Measurements from ENCODE around the gene FGD5. TPM values are rescaled to one million over a fixed set of nuclear protein-coding genes. Genes with fewer than 3 reads are reported as not detected.
A peak's percentile ranks its signal among the peaks of the same experiment; 100 is the strongest.
"Not testable (repeated sequence)": the region's sequence is repeated elsewhere in the genome, so short reads cannot be mapped to it uniquely, and the experiment has no call there.

The FGD5 gene
- total and polyA plus RNA-seq, 4 donors: 12.0 to 21.9 (median 13.2) TPM

DNA sequence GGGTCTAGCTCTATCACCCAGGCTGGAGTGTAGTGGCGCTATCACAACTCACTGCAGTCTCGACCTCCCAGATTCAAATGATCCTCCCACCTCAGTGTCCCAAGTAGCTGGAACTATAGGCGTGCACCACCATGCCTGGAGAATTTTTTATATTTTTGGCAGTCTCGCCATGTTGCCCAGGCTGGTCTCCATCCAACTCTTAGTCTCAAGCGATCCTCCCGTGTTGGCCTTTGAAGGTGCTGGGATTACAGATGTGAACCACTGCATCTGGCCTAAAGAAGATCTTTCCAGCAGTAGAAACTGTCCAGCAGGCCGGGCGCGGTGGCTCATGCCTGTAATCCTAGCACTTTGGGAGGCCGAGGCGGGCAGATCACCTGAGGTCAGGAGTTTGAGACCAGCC is 73.5 kb downstream of the FGD5 start:
- H3K27me3 ChIP-seq (ENCODE audit: control insufficient read depth, insufficient read depth, low read length): no peaks in the 10 kb centered on the region
- DNase-seq (ENCODE audit: low read depth in 4 of 6, low spot score in 6 of 6): no peak

DNA sequence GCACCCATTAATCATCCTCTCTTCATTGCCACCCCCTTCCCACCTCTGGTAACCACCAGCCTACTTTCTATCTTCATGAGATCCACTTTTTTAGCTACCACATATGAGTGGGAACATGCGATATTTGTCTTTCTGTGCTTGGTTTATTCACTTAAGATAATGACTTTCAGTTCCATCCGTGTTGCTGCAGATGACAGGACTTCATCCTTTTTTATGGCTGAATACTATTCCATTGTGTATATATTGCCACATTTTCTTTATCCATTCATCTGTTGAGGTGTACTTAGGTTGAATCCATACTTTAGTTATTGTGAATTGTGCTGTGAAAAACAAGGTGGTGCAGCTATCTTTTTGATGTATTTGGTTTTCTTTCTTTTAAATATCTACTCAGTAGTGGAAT is 75.3 kb downstream of the FGD5 start:
- Histone ChIP-seq H3K4me1 (ENCODE audit: control insufficient read depth, insufficient read depth, low read length) (no peaks in the 10 kb centered on the region), H3K27ac (ENCODE audit: low read depth, low read length) (no peak overlapping the region), H3K9me3 (ENCODE audit: control insufficient read depth, insufficient read depth, low read length) (no peaks in the 10 kb centered on the region), H3K36me3 (ENCODE audit: control insufficient read depth, insufficient read depth, low read length) (no peaks in the 10 kb centered on the region), H3K4me3 (ENCODE audit: low read depth, low read length) (no peak overlapping the region), H3K27me3 (ENCODE audit: control insufficient read depth, insufficient read depth, low read length) (no peaks in the 10 kb centered on the region)
- no CpG with 5 or more reads among the region's 2 CpGs for WGBS (ENCODE audit: insufficient coverage)
- no peak for DNase-seq (ENCODE audit: low read depth in 4 of 6, low spot score in 6 of 6)

More for the DNA sequence above, 73.5 kb downstream of the FGD5 start:
- H3K4me1 ChIP-seq (ENCODE audit: control insufficient read depth, insufficient read depth, low read length): no peaks in the 10 kb centered on the region
- no peak overlapping the region for H3K4me3 ChIP-seq (ENCODE audit: low read depth, low read length)
- no peaks in the 10 kb centered on the region for H3K36me3 ChIP-seq (ENCODE audit: control insufficient read depth, insufficient read depth, low read length)
- H3K27ac ChIP-seq (ENCODE audit: low read depth, low read length): no peak overlapping the region
- 96% methylated on average over 9 of the region's 11 CpGs for WGBS (ENCODE audit: insufficient coverage)
- H3K9me3 ChIP-seq (ENCODE audit: control insufficient read depth, insufficient read depth, low read length): no peaks in the 10 kb centered on the region

DNA sequence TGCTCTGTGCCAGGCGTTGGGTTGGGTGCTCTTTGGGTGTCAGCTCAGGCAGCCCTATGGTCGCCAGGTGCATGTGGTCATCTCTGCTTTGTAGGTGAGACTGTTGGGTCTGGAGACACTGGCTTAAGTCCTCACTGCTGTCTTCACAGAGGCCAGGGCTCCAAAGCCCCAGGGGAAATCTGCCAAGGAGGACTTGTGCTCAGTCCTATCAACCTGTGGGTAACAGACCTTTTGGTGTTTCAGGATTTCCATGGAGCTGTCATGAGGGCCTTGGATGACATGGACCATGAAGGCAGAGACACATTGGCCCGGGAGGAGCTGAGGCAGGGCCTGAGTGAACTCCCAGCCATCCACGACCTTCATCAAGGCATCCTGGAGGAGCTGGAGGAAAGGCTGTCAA is 78.5 kb downstream of the FGD5 start:
- no peaks in the 10 kb centered on the region for H3K9me3 ChIP-seq (ENCODE audit: control insufficient read depth, insufficient read depth, low read length)
- H3K4me3 ChIP-seq (ENCODE audit: low read depth, low read length): no peak overlapping the region
- H3K27ac ChIP-seq (ENCODE audit: low read depth, low read length): no peak overlapping the region
- DNase-seq (ENCODE audit: low read depth in 4 of 6, low spot score in 6 of 6): no peak
- 59% methylated on average over 3 of the region's 4 CpGs for WGBS (ENCODE audit: insufficient coverage)
- peaks cover 3% of the 10 kb centered on the region for H3K36me3 ChIP-seq (ENCODE audit: control insufficient read depth, insufficient read depth, low read length)
- no peaks in the 10 kb centered on the region for H3K4me1 ChIP-seq (ENCODE audit: control insufficient read depth, insufficient read depth, low read length)
- H3K27me3 ChIP-seq (ENCODE audit: control insufficient read depth, insufficient read depth, low read length): no peaks in the 10 kb centered on the region

DNA sequence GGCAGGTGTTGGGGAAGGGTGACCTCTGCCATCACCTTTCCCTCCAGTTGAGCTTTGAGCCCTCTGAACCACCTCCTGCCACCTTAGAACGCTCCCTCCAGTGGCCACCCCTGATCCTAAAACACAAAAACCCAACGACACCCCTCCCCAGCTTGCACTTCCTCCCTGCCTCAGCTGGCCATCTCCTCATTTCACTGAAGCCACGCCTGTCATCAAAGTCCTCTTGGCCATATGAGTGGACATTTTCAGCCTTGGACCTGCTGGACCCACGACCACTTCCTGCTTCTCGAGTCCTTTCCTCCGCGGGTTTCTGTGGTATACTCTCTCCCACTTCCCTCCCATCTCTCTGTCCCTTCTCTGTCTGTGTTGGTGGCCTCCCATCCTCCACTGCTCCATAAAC is 80.2 kb downstream of the FGD5 start:
- H3K4me3 ChIP-seq (ENCODE audit: low read depth, low read length): no peak overlapping the region
- H3K9me3 ChIP-seq (ENCODE audit: control insufficient read depth, insufficient read depth, low read length): no peaks in the 10 kb centered on the region
- WGBS (ENCODE audit: insufficient coverage): 68% methylated on average over 7 of the region's 7 CpGs
- peaks cover 3% of the 10 kb centered on the region for H3K36me3 ChIP-seq (ENCODE audit: control insufficient read depth, insufficient read depth, low read length)
- no peaks in the 10 kb centered on the region for H3K4me1 ChIP-seq (ENCODE audit: control insufficient read depth, insufficient read depth, low read length)
- no peak for DNase-seq (ENCODE audit: low read depth in 4 of 6, low spot score in 6 of 6)
- H3K27me3 ChIP-seq (ENCODE audit: control insufficient read depth, insufficient read depth, low read length): no peaks in the 10 kb centered on the region
- no peak overlapping the region for H3K27ac ChIP-seq (ENCODE audit: low read depth, low read length)

DNA sequence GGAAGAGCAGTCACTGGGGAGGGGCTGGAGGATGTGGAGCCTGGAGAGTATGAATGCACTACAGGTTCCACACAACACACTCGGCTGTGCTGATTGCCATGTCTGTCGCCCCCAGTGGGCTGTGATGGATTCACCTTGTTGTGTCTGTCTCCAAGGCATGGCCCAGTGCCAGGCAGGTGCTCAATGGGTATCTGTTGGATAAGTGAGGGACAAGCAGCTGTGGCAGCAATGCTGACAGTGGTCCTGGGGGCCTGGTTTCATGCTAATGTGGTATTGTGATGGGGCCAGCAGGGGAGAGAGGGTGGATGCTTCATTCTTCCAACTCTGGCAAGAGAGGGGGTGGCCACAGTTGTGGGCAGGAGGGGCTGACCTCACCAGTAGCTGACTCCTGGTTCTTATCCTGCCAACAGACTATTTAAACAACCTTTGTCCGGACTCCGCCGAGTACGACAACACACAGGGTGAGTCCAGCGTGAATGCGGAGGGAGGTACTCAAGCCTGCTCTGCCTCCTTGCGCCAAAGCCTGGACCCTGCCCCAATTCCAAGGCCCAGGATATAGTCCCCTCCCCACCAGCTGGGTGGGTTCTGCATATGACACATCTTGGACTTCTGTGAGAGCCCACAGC is 81.3 kb downstream of the FGD5 start:
- no peaks in the 10 kb centered on the region for H3K4me1 ChIP-seq (ENCODE audit: control insufficient read depth, insufficient read depth, low read length)
- no peak overlapping the region for H3K27ac ChIP-seq (ENCODE audit: low read depth, low read length)
- peaks cover 3% of the 10 kb centered on the region for H3K36me3 ChIP-seq (ENCODE audit: control insufficient read depth, insufficient read depth, low read length)
- no peaks in the 10 kb centered on the region for H3K27me3 ChIP-seq (ENCODE audit: control insufficient read depth, insufficient read depth, low read length)
- no peaks in the 10 kb centered on the region for H3K9me3 ChIP-seq (ENCODE audit: control insufficient read depth, insufficient read depth, low read length)
- WGBS (ENCODE audit: insufficient coverage): 71% methylated on average over 7 of the region's 9 CpGs
- peak in 1 of 6 donors; percentile 22 for DNase-seq (ENCODE audit: low read depth in 4 of 6, low spot score in 6 of 6)
- no peak overlapping the region for H3K4me3 ChIP-seq (ENCODE audit: low read depth, low read length)

DNA sequence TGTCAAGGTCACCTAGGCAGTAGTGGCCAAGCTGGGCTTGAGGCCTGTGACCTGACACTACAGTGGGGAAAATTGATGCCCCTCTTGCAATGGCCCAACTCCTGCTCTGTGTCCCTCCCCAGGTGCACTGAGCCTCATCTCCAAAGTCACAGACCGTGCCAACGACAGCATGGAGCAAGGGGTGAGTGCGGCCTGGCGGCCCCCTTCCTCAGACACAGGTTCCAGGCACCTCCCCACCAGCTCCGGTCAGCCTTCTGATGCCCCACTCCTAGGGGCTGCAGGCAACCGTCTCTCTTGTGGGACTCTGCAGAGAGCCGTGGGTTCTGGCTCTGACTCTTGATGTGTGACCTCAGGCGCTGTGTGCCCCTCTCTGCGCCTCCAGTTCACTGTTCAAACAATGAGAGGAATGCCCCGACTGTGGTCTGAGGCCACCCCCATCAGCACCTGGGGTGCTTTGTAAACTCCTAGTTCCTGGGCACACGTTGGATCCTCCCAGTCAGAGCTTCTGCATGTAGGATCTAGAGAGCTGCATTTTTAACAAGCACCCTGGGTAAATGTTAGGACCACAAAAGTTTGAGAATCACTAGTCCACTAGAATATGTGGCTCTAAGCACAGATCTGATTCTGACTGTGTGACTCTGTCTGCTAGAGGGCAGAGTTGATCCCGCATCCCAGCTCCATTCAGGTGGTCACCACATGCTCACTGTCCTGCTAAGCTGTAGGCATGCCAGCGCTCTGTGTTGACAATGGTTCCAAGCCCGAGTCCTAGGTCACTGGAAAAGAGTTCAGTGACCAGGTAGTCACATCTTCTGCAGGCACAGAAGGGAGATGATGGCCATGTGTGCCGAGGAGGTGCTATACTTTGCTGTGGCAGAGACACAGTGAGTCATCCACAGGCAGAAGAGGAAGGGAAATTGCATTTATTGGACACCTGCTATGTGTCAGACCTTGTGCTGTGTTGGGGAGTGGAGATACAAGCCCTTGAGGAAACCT is 82.4 kb downstream of the FGD5 start:
- Histone ChIP-seq H3K4me3 (ENCODE audit: low read depth, low read length) (no peak overlapping the region), H3K36me3 (ENCODE audit: control insufficient read depth, insufficient read depth, low read length) (peaks cover 3% of the 10 kb centered on the region), H3K27ac (ENCODE audit: low read depth, low read length) (no peak overlapping the region), H3K27me3 (ENCODE audit: control insufficient read depth, insufficient read depth, low read length) (no peaks in the 10 kb centered on the region), H3K4me1 (ENCODE audit: control insufficient read depth, insufficient read depth, low read length) (no peaks in the 10 kb centered on the region), H3K9me3 (ENCODE audit: control insufficient read depth, insufficient read depth, low read length) (peaks cover 1% of the 10 kb centered on the region)
- no peak for DNase-seq (ENCODE audit: low read depth in 4 of 6, low spot score in 6 of 6)
- 72% methylated on average over 15 of the region's 15 CpGs for WGBS (ENCODE audit: insufficient coverage)

DNA sequence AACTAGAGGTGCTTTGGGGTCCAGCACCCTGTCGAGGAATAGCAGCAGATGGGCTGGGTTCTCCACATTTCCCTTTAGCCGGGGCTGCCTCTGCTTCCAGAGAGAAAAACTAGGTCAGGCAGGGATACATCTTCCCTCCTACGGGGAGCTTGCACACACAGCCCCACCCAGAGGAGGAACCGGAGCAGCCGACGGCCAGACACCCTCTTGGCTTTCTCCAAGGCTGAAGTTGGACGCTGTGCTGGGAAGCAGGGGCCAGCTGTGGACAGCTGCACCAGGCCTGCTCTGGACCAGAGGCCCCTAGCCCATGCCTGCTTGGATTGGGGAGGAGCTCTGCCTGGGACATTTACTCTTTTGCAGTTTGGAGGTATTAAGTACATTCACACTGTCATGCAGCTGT is 84.0 kb downstream of the FGD5 start:
- Histone ChIP-seq H3K4me1 (ENCODE audit: control insufficient read depth, insufficient read depth, low read length) (peaks cover 4% of the 10 kb centered on the region), H3K27ac (ENCODE audit: low read depth, low read length) (no peak overlapping the region), H3K27me3 (ENCODE audit: control insufficient read depth, insufficient read depth, low read length) (no peaks in the 10 kb centered on the region), H3K4me3 (ENCODE audit: low read depth, low read length) (no peak overlapping the region), H3K36me3 (ENCODE audit: control insufficient read depth, insufficient read depth, low read length) (peaks cover 3% of the 10 kb centered on the region), H3K9me3 (ENCODE audit: control insufficient read depth, insufficient read depth, low read length) (peaks cover 1% of the 10 kb centered on the region)
- 44% methylated on average over 7 of the region's 7 CpGs for WGBS (ENCODE audit: insufficient coverage)
- DNase-seq (ENCODE audit: low read depth in 4 of 6, low spot score in 6 of 6): peak in 1 of 6 donors; percentile 53

DNA sequence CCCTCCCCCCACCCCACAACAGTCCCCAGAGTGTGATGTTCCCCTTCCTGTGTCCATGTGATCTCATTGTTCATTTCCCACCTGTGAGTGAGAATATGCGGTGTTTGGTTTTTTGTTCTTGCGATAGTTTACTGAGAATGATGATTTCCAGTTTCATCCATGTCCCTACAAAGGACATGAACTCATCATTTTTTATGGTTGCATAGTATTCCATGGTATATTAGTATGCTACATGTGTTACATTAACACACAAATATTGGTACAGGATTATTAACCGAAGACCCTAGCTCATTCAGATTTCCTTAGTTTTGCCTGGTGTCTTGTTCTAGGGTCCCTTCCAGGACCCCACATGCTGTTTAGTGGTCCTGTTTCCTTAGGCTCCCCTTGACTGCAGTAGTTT is 84.7 kb downstream of the FGD5 start:
- not testable (repeated sequence) for H3K9me3 ChIP-seq (ENCODE audit: control insufficient read depth, insufficient read depth, low read length); H3K4me3 ChIP-seq (ENCODE audit: low read depth, low read length); H3K36me3 ChIP-seq (ENCODE audit: control insufficient read depth, insufficient read depth, low read length); H3K27me3 ChIP-seq (ENCODE audit: control insufficient read depth, insufficient read depth, low read length); DNase-seq (ENCODE audit: low read depth in 4 of 6, low spot score in 6 of 6); H3K4me1 ChIP-seq (ENCODE audit: control insufficient read depth, insufficient read depth, low read length); H3K27ac ChIP-seq (ENCODE audit: low read depth, low read length)
- WGBS (ENCODE audit: insufficient coverage): no CpG with 5 or more reads among the region's 3 CpGs

DNA sequence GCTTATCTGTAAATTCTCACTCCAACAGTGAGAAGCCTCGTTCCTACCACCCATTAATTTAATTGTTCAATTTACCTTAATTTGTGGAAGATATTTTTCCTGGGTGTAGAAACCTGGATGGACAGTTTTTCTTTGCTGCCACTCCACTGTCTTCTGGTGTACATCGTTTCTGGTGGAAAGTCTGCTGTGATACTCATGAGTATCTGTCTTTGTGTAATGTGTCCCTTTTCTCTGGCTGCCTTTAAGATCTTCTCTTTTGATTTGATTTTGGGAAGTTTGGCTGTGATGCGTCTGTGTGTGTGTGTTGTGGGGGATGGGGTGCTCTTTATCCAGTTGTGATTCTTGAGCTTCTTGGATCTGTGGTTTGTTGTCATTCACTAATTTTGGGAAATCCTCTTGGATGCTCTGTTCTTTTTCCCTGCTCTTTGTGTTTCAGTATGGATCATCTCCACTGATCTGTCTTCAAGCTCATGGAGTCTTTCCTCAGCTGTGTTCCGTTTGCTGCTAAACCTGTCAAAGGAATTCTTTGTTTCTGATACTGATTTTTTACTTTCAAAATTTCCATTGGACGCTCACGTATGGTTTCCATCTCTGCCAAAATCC is 86.4 kb downstream of the FGD5 start:
- Histone ChIP-seq H3K9me3 (ENCODE audit: control insufficient read depth, insufficient read depth, low read length) (peaks cover 1% of the 10 kb centered on the region), H3K27me3 (ENCODE audit: control insufficient read depth, insufficient read depth, low read length) (no peaks in the 10 kb centered on the region), H3K36me3 (ENCODE audit: control insufficient read depth, insufficient read depth, low read length) (peaks cover 3% of the 10 kb centered on the region), H3K4me3 (ENCODE audit: low read depth, low read length) (no peak overlapping the region), H3K4me1 (ENCODE audit: control insufficient read depth, insufficient read depth, low read length) (peaks cover 5% of the 10 kb centered on the region), H3K27ac (ENCODE audit: low read depth, low read length) (no peak overlapping the region)
- WGBS (ENCODE audit: insufficient coverage): 91% methylated on average over 3 of the region's 6 CpGs
- no peak for DNase-seq (ENCODE audit: low read depth in 4 of 6, low spot score in 6 of 6)

All from spinal cord (tissue), 10 donors.